Esophagus squamous epithelium (tissue), 5 donors: ENCODE measurements around the gene ARFRP1. TPM values are rescaled to one million over a fixed set of nuclear protein-coding genes. Genes with fewer than 3 reads are reported as not detected.
A peak's percentile ranks its signal among the peaks of the same experiment; 100 is the strongest.

ENCODE experiments used
- DNase-seq: peaks from one replicate; lab custom pipeline; 2025; lab: John Stamatoyannopoulos, UW
- H3K27ac ChIP-seq, 4 donors: fragments of 200-600 bp; sonication (generic); one replicate each; pipeline ENCODE4 v1.5.1; 2016 to 2019; ENCODE audit warnings: mild to moderate bottlenecking in 1 of 4
- H3K27me3 ChIP-seq, 4 donors: fragments of 200-600 bp; sonication (generic); 1 replicate in 3 of 4; 2 replicates in 1 of 4; pipeline versions ENCODE4 v1.5.1 to v1.6.0; 2017 to 2021; ENCODE audit warnings: antibody characterized with exemption in 1 of 4
- H3K36me3 ChIP-seq, 3 donors: fragments of 200-600 bp; sonication (generic); one replicate each; pipeline ENCODE4 v1.5.1; 2016 to 2019
- H3K4me1 ChIP-seq, 3 donors: fragments of 200-600 bp; sonication (generic); one replicate each; pipeline ENCODE4 v1.5.1; 2017 to 2019
- H3K4me3 ChIP-seq, 4 donors: fragments of 200-600 bp; sonication (generic); 1 replicate in 3 of 4; 2 replicates in 1 of 4; pipeline ENCODE4 v1.5.1; 2016 to 2019; ENCODE audit warnings: mild to moderate bottlenecking in 2 of 4, moderate library complexity in 1 of 4
- H3K9me3 ChIP-seq, 3 donors: fragments of 200-600 bp; sonication (generic); one replicate each; pipeline ENCODE4 v1.5.1; 2016 to 2019
- POLR2A ChIP-seq, 4 donors: fragments of 450-650 bp; IDR thresholded peaks; one replicate each; pipeline ENCODE4 v1.6.1; 2017; ENCODE audit warnings: antibody characterized with exemption in 4 of 4, mild to moderate bottlenecking in 4 of 4, moderate library complexity in 3 of 4
- WGBS, 2 donors: methylation state at CpG; one replicate each; pipeline ENCODE4 v1.1.5; 2018; 5-methylcytosine and 5-hydroxymethylcytosine counted together
- intact Hi-C: fragments of 100-400 bp; cut with DNase I; formaldehyde crosslinking; loops from one replicate; pipeline ENCODE4 v1.15.0; 2022
- total RNA-seq, 4 donors: library from RNA; depleted of rRNA; stranded (reverse); fragments of >200 nt; gene quantifications; one replicate each; pipeline ENCODE4 v1.1.0, GENCODE V29; 2016
- TF ChIP-seq, protein P1 (sequence below), 6 experiments: fragments of 450-650 bp in 4 of 6; fragments of 200-600 bp in 2 of 6; sonication (generic) in 2 of 6; IDR thresholded peaks; one replicate each; pipeline ENCODE4 v1.5.1; 2016 to 2019; ENCODE audit warnings: antibody characterized with exemption in 6 of 6, mild to moderate bottlenecking in 4 of 6, moderate library complexity in 4 of 6
- donor health status: DM: yes; HTN: yes; CAD: no.

ARFRP1 gene
- total RNA-seq, 4 donors from 2014 or later: 30.4 to 45.5 (median 37.0) TPM

DNA sequence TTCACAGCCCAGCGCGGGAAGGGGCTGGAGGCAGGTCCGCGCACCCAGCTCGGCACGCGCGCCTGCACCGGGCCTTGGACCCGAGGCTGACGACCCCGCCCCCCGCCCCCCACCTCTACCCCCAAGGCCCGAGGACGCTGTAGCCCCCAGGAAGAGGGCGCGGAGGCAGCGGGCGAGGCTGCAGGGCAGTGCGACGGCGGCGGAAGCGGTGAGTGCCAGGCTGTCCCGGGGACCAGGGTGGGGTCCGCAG, 29.8 kb upstream of the ARFRP1 start:
- Histone ChIP-seq H3K27me3 (no peaks in the 10 kb centered on the region), H3K9me3 (no peaks in the 10 kb centered on the region), H3K36me3 (peaks cover 0 to 47% (median 22%) of the 10 kb centered on the region in 3 donors), H3K4me1 (peaks cover 45 to 63% (median 46%) of the 10 kb centered on the region in 3 donors), H3K4me3 (peak overlapping the region; percentile 31 to 64 (median 47)), H3K27ac (peak overlapping the region; percentile 51 to 90 (median 63))
- intact Hi-C loops: loop anchor here (5.0 kb wide), 1 partner anchor 200 kb away; the partner anchor contains the start of gene PTK6
- TF ChIP-seq, protein P1, sequence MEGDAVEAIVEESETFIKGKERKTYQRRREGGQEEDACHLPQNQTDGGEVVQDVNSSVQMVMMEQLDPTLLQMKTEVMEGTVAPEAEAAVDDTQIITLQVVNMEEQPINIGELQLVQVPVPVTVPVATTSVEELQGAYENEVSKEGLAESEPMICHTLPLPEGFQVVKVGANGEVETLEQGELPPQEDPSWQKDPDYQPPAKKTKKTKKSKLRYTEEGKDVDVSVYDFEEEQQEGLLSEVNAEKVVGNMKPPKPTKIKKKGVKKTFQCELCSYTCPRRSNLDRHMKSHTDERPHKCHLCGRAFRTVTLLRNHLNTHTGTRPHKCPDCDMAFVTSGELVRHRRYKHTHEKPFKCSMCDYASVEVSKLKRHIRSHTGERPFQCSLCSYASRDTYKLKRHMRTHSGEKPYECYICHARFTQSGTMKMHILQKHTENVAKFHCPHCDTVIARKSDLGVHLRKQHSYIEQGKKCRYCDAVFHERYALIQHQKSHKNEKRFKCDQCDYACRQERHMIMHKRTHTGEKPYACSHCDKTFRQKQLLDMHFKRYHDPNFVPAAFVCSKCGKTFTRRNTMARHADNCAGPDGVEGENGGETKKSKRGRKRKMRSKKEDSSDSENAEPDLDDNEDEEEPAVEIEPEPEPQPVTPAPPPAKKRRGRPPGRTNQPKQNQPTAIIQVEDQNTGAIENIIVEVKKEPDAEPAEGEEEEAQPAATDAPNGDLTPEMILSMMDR (IDR thresholded peaks at IDR 0.05): no peak
- TF ChIP-seq POLR2A (IDR thresholded peaks at IDR 0.05): no peak
- WGBS, 2 donors: no CpG with 5 or more reads among the region's 26 CpGs
- no peak for DNase-seq

DNA sequence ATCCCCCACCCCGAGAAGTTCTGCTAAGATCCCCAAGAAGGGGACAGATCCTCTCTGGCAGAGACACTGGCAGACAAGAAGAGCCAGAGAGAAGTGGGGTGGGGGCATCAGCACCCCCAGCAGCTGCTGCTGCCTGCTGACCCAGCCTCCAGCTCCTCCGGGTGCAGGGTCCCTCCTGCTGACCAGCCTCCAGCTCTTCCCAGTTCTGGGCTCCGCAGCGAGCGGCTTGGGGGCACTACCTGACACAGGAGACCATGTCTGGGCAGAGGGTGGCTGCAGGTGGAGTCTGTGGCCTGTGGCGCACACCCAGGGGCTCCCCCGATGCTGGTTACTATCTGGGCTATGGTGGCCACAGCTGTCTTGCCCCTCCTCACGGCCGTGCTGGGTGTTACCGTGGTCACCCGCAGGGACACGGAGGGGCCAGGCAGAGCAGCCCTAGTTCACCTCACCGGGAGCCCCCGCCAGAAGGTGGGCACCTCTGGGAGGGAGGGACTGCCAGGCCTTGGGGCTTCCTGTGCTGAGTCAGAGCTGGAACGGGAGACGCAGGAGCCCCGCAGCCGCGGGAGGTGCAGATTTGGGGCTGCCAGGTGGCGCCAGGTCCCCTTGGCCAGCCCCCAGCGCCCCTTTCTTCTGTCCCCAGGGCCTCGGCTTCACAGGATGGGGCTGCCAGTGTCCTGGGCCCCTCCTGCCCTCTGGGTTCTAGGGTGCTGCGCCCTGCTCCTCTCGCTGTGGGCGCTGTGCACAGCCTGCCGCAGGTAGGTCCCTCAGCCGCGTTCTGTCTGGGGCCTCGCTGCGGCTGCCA, 29.3 kb upstream of the ARFRP1 start:
- peak overlapping the region; percentile 31 to 64 (median 47) for H3K4me3 ChIP-seq
- H3K4me1 ChIP-seq: peaks cover 44 to 58% (median 45%) of the 10 kb centered on the region in 3 donors
- 38% methylated on average over 4 of the region's 30 CpGs; no CpG with 5 or more reads in 1 of the 2 donors for WGBS, 2 donors
- no peaks in the 10 kb centered on the region for H3K9me3 ChIP-seq
- peak overlapping the region; percentile 51 to 90 (median 63) for H3K27ac ChIP-seq
- H3K27me3 ChIP-seq: no peaks in the 10 kb centered on the region
- intact Hi-C loops: loop anchor here (5.0 kb wide), 1 partner anchor 200 kb away; the partner anchor contains the start of gene PTK6
- peaks cover 0 to 42% (median 17%) of the 10 kb centered on the region in 3 donors for H3K36me3 ChIP-seq
- DNase-seq: no peak
- TF ChIP-seq, protein P1 (IDR thresholded peaks at IDR 0.05): no peak
- TF ChIP-seq POLR2A (IDR thresholded peaks at IDR 0.05): no peak

DNA sequence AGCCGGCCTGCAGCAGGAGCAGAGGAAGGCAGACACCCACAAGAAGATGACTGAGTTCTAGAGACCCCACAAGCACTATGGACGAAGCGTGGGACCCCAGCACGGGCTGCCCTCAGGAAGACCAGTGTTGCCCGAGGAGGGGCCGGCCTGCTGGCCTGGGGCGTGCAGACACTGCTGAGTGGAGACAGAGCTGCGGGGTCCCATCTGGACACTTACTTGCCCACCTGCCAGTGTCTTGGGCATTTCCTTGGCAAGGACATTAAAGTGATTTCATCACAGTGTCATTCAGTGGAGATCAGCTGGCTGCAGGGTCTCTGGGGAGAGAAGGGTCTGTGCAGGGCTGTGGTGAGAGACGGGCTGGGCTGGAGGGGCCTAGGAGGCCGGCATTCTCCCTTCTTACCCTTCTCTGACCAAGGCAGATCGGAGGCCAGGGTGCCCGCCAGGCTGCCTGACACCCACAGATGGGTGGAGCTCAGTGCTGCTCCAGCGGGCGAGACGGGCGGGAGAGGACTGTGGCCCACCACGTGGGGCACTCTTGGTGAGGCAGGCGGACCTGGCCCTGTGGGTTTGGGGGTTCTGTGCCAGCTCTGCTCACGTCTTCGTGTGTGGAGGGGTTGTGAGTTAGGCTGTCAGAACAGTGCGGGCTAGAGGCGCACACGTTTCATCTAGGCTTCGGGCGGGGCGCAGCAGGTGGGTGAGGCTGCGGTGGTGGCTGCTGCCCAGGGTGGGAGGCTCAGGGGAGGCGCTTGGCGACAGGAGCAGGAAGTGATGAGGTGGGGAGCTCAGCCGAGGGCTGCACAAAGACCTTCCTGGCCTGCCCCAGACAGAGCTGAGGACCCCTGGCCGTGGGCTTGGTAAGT, 28.3 kb upstream of the ARFRP1 start, which contains the start of gene LIME1:
LIME1 (plus strand) TSS at position 806 of the 860 bp plus-strand sequence. CDS start 886 bp downstream, outside the sequence.
- DNase-seq: no peak
- intact Hi-C loops: loop anchor here (5.0 kb wide), 1 partner anchor 199 kb away; the partner anchor contains the start of gene PTK6
- TF ChIP-seq, protein P1 (IDR thresholded peaks at IDR 0.05): no peak
- TF ChIP-seq POLR2A (IDR thresholded peaks at IDR 0.05): peak in 1 of 4 donors; percentile 25
- Histone ChIP-seq H3K27me3 (no peaks in the 10 kb centered on the region), H3K4me1 (peaks cover 34 to 48% (median 35%) of the 10 kb centered on the region in 3 donors), H3K9me3 (no peaks in the 10 kb centered on the region), H3K4me3 (peak within 1 kb of the TSS; percentile 31 to 64 (median 47)), H3K36me3 (peaks cover 0 to 34% (median 15%) of the 10 kb centered on the region in 3 donors), H3K27ac (peak within 1 kb of the TSS; percentile 51 to 90 (median 63))
- WGBS, 2 donors: 40 to 47% methylated on average over 2 to 12 of the region's 31 CpGs

DNA sequence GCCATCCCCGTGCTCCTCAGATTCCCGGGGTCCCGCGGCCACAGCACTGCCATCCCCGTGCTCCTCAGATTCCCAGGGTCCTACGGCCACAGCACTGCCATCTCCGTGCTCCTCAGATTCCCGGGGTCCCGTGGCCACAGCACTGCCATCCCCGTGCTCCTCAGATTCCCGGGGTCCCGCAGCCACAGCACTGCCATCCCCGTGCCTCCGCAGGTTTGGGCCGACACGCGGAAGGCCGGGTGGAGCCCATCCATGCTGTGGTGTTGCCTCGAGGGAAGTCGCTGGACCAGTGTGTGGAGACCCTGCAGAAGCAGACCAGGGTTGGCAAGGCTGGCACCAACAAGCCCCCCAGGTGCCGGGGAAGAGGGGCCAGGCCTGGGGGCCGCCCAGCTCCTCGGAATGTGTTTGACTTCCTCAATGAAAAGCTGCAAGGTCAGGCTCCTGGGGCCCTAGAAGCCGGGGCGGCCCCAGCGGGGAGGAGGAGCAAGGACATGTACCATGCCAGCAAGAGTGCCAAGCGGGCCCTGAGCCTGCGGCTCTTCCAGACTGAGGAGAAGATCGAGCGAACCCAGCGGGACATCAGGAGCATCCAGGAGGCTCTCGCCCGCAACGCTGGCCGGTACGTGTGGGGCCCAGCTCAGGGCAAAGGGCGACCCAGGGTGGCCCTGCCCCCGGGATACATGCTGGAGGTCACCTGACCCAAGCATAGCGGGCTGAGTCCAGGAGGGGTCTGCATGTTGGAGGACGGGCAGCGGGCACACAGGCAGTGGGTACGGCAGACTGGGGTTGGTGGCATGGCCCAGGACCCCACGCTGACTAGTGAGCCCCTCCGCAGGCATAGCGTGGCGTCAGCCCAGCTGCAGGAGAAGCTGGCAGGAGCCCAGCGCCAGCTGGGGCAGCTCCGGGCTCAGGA, 27.4 kb upstream of the ARFRP1 start:
- WGBS, 2 donors: 90 to 92% methylated on average over 9 to 18 of the region's 48 CpGs
- H3K27me3 ChIP-seq: no peaks in the 10 kb centered on the region
- no peak overlapping the region for H3K27ac ChIP-seq
- no peak overlapping the region for H3K4me3 ChIP-seq
- DNase-seq: no peak
- TF ChIP-seq, protein P1 (IDR thresholded peaks at IDR 0.05): no peak
- no peak for TF ChIP-seq POLR2A (IDR thresholded peaks at IDR 0.05)
- no peaks in the 10 kb centered on the region for H3K9me3 ChIP-seq
- intact Hi-C loops: loop anchor here (5.0 kb wide), 1 partner anchor 198 kb away; the partner anchor contains the start of gene PTK6
- peaks cover 0 to 39% (median 15%) of the 10 kb centered on the region in 3 donors for H3K36me3 ChIP-seq
- H3K4me1 ChIP-seq: peaks cover 32 to 42% (median 33%) of the 10 kb centered on the region in 3 donors
